Adrenal gland (tissue), 5 donors: ENCODE data around the gene GGA2.

Experiments used
- CTCF ChIP-seq, 6 experiments: fragments of 450-650 bp in 4 of 6; fragments of 200-600 bp in 2 of 6; sonication (generic) in 1 of 6; IDR thresholded peaks; 1 replicate in 5 of 6; 2 replicates in 1 of 6; pipeline versions ENCODE4 v1.5.1 to v1.8.0; 2016 to 2021; ENCODE audit warnings: antibody characterized with exemption in 6 of 6, mild to moderate bottlenecking in 2 of 6, moderate library complexity in 1 of 6
- POLR2A ChIP-seq, 2 donors: fragments of 450-650 bp; IDR thresholded peaks; one replicate each; pipeline ENCODE4 v1.6.1; 2017; ENCODE audit warnings: antibody characterized with exemption in 2 of 2, mild to moderate bottlenecking in 2 of 2, moderate library complexity in 1 of 2
- donor health status: DM: no; HTN: no; CAD: no.

DNA sequence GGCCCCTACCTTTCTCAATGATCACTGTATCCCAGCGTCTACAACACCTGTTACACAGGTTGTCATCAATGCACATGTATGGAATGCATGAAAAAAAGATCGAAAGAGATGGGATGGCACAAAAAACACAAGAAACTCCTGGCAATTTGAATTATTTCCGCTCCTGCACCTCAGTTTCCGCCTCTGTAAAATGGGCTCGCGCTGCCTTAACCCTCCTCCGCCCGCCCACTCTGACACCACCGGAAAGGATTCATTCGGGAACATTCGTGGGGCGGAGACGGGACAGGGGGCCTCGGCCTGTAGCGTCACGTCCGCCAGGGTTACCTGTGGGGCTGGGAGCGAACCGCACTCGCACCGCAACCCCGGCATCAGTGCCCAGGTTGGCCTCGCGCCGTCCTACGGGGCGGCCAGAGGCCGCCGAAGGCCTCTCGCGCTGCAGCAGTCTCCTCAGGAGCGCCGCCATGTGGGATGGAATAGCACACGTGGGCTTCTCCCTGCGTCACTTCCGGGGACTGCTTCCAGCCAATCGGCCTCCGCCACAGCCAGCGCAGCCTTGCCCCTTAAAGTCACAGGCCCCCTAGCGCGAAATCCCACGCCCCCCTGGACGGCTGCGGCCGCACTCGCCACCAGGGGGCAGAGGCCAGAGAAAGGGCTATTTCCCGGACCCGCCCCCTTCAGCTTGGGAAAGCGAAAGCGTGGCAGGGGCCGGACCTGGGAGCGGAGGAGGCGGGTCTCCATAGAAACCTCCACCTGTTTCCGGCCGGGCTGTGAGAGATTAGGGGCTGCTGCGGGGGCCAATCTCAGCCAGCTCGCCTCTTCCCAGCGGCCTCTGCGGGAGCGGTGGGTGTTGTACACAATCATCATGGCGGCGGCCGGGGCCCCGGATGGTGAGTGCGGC, 46.8 kb upstream of the GGA2 start, which contains the start of the genes EARS2 and UBFD1:
- TF ChIP-seq CTCF (IDR thresholded peaks at IDR 0.05) (peak; percentile 90 to 98 (median 96)), POLR2A (IDR thresholded peaks at IDR 0.05) (peak in 1 of 2 donors; percentile 63)
